Muscle of leg (tissue), 11 donors: ENCODE results near the gene SLC12A6. TPM values are rescaled to one million over a fixed set of nuclear protein-coding genes. Genes with fewer than 3 reads are reported as not detected.
A peak's percentile ranks its signal among the peaks of the same experiment; 100 is the strongest.
"Not testable (repeated sequence)": the region's sequence is repeated elsewhere in the genome, so short reads cannot be mapped to it uniquely, and the experiment has no call there.

ENCODE experiments used
- DNase-seq: peaks from one replicate; pipeline ENCODE4 v3.0.0; 2013
- H3K27ac ChIP-seq: one replicate; pipeline ENCODE4 v1.5.1; 2013; ENCODE audit warnings: mild to moderate bottlenecking, low read length, control low read depth
- H3K27me3 ChIP-seq: one replicate; pipeline ENCODE4 v1.6.1; 2013; ENCODE audit warnings: low read length; ENCODE audit not compliant: control insufficient read depth, insufficient read depth
- H3K36me3 ChIP-seq: one replicate; pipeline ENCODE4 v1.6.1; 2013; ENCODE audit warnings: low read length; ENCODE audit not compliant: control insufficient read depth, insufficient read depth
- H3K4me1 ChIP-seq: one replicate; pipeline ENCODE4 v1.6.1; 2013; ENCODE audit warnings: low read length; ENCODE audit not compliant: control insufficient read depth, insufficient read depth
- H3K4me3 ChIP-seq: one replicate; pipeline ENCODE4 v1.5.1; 2013; ENCODE audit warnings: low read length, control low read depth
- H3K9me3 ChIP-seq: replicated peaks from 2 replicates; pipeline ENCODE4 v1.6.1; 2013; ENCODE audit warnings: low read depth, low read length; ENCODE audit not compliant: control insufficient read depth
- WGBS: methylation state at CpG from one replicate; pipeline ENCODE4 v1.1.5; 2013; ENCODE audit warnings: missing lambda C conversion rate; ENCODE audit not compliant: insufficient coverage; 5-methylcytosine and 5-hydroxymethylcytosine counted together
- polyA plus RNA-seq, 8 donors: library from polyadenylated mRNA; unstranded; fragments of 120-200 nt; gene quantifications; one replicate each; pipeline versions ENCODE4 v1.2.1 to v1.2.3, GENCODE V29; 2013; ENCODE audit warnings: inconsistent platforms in 1 of 8, low replicate concordance in 1 of 8; ENCODE audit not compliant: insufficient read length in 8 of 8, insufficient read depth in 1 of 8
- total RNA-seq: library from RNA; stranded (reverse); fragments of 120-200 nt; gene quantifications from one replicate; pipeline ENCODE4 v1.2.4, GENCODE V29; 2013

SLC12A6 gene
- total and polyA plus RNA-seq, 9 donors, result 11.7 to 18.6 (median 15.3) TPM

- Histone ChIP-seq H3K9me3 (no peaks in the 10 kb centered on the region), H3K27ac (peak within 1 kb of the TSS; percentile 96), H3K27me3 (no peaks in the 10 kb centered on the region), H3K36me3 (peaks cover 15% of the 10 kb centered on the region), H3K4me1 (peaks cover 10% of the 10 kb centered on the region), H3K4me3 (peak within 1 kb of the TSS; percentile 70)
- DNase-seq, result peak; percentile 97
- WGBS, result under 1% methylated on average over 32 of the region's 38 CpGs
These were observed 5.4 kb upstream of the SLC12A6 start, which contains the start of the genes NOP10 and NUTM1 for GRCh38 chr15:34342737-34343575. TSS of gene NOP10 (minus strand) at chr15:34343136. CDS start at chr15:34343073, 63 bp downstream. TSS of gene NUTM1 (plus strand) at chr15:34343315. CDS start at chr15:34343697, 382 bp downstream.

- Histone ChIP-seq H3K36me3 (peaks cover 15% of the 10 kb centered on the region), H3K4me1 (peaks cover 10% of the 10 kb centered on the region), H3K27ac (peak overlapping the region; percentile 96), H3K4me3 (peak overlapping the region; percentile 70)
- H3K9me3 ChIP-seq, H3K27me3 ChIP-seq, DNase-seq: not testable (repeated sequence)
- 0% methylated on average over 11 of the region's 26 CpGs for WGBS
These were observed 4.7 kb upstream of the SLC12A6 start for GRCh38 chr15:34342213-34342736.

GRCh38 chr15:34341381-34342212, 4.0 kb upstream of the SLC12A6 start:
- H3K4me1 ChIP-seq, result peaks cover 16% of the 10 kb centered on the region
- WGBS, result 96% methylated on average over 12 of the region's 15 CpGs
- no peak overlapping the region for H3K27ac ChIP-seq
- DNase-seq, result no peak
- H3K36me3 ChIP-seq, result peaks cover 15% of the 10 kb centered on the region
- no peaks in the 10 kb centered on the region for H3K27me3 ChIP-seq
- peak overlapping the region; percentile 70 for H3K4me3 ChIP-seq
- no peaks in the 10 kb centered on the region for H3K9me3 ChIP-seq

GRCh38 chr15:34339946-34340345, 2.4 kb upstream of the SLC12A6 start:
- Histone ChIP-seq H3K4me1 (peaks cover 16% of the 10 kb centered on the region), H3K9me3 (no peaks in the 10 kb centered on the region), H3K27me3 (no peaks in the 10 kb centered on the region), H3K27ac (no peak overlapping the region), H3K36me3 (peaks cover 15% of the 10 kb centered on the region), H3K4me3 (no peak overlapping the region)
- WGBS, result 87% methylated on average over 3 of the region's 3 CpGs
- no peak for DNase-seq

DNA sequence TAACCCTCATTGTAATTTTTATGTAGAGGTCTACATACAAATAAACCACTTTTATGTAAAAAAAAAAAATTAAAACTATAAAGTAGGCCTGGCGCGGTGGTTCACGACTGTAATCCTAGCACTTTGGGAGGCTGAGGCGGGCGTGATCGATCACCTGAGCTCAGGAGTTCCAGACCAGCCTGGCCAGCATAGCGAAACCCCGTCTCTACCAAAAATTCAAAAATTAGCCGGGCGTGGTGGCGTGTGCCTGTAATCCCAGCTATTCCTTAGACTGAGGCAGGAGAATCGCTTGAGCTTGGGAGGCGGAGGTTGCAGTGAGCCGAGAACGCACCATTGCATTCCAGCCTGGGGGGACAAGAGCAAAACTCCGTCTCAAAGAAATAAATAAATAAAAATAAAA, 766 bp upstream of the SLC12A6 start:
- 69% methylated on average over 11 of the region's 16 CpGs for WGBS
- Histone ChIP-seq H3K9me3 (no peaks in the 10 kb centered on the region), H3K4me3 (peak overlapping the region; percentile 91), H3K4me1 (peaks cover 16% of the 10 kb centered on the region), H3K36me3 (peaks cover 15% of the 10 kb centered on the region), H3K27me3 (no peaks in the 10 kb centered on the region), H3K27ac (no peak overlapping the region)
- DNase-seq, result no peak

GRCh38 chr15:34336991-34337556, 507 bp downstream of the SLC12A6 start:
- H3K4me1 ChIP-seq, result peaks cover 11% of the 10 kb centered on the region
- WGBS, result 3% methylated on average over 20 of the region's 26 CpGs
- DNase-seq, result peak; percentile 14

GRCh38 chr15:34336231-34336990, 1.2 kb downstream of the SLC12A6 start:
- Histone ChIP-seq H3K9me3 (no peaks in the 10 kb centered on the region), H3K4me3 (peak overlapping the region; percentile 91), H3K27ac (no peak overlapping the region), H3K4me1 (peaks cover 6% of the 10 kb centered on the region), H3K27me3 (no peaks in the 10 kb centered on the region), H3K36me3 (peaks cover 10% of the 10 kb centered on the region)
- WGBS, result 84% methylated on average over 9 of the region's 16 CpGs
- DNase-seq, result no peak

More at GRCh38 chr15:34336991-34337556, 507 bp downstream of the SLC12A6 start:
- peaks cover 15% of the 10 kb centered on the region for H3K36me3 ChIP-seq
- no peaks in the 10 kb centered on the region for H3K9me3 ChIP-seq
- peak overlapping the region; percentile 91 for H3K4me3 ChIP-seq
- H3K27me3 ChIP-seq, result no peaks in the 10 kb centered on the region
- H3K27ac ChIP-seq, result peak overlapping the region; percentile 87

DNA sequence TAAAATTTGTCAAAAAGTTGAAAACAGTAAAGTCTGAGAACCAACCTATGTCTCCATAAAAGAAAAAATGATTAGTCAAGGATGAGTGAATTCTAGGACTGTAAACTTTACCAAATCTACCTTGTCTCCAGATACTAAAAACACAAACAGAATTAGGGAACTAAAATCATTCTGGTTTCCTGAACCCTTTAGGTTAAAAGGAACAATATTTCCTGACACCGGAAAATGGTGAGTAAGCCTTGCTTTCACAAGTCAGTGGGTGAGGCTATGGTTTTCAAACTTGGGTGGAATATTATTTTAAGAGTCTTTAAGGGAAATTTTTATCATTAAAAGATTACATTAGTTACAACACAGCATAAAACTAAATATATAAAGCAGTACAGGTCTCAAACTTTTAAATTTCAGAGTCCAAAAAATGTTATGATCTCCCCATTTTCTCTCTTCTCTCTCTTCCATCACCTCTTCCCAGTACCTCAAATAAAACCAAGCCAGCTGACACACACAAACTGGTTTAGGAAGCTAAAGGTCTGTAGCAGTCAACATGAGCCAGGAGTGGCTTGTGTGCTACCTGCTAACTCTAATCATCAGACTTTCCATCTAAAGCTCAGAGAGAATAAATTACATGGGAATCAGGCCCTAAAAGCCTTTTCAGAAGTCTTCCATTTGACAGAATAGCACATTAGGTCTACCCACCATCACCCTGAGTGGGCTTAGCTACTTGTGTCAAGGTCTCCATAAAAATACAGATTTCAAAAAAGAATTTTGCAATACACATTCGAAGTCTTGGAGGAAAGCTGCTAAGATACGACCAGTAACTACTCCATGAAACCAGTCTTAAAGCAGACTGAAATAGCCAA, 2.2 kb downstream of the SLC12A6 start:
- DNase-seq, result peak; percentile 30
- H3K27ac ChIP-seq, result peak overlapping the region; percentile 20
- WGBS, result no CpG with 5 or more reads among the region's 3 CpGs

More for the DNA sequence above, 2.2 kb downstream of the SLC12A6 start:
- Histone ChIP-seq H3K4me3 (no peak overlapping the region), H3K9me3 (no peaks in the 10 kb centered on the region), H3K4me1 (peaks cover 6% of the 10 kb centered on the region), H3K36me3 (peaks cover 6% of the 10 kb centered on the region), H3K27me3 (no peaks in the 10 kb centered on the region)
